Right lobe of liver (tissue), 4 donors: ENCODE results near the gene CYP21A2.

Experiments
- CTCF ChIP-seq, 4 donors: fragments of 200-600 bp in 3 of 4; fragments of 450-650 bp in 1 of 4; IDR thresholded peaks; one replicate each; pipeline versions ENCODE4 v1.5.1 to v1.8.0; 2016 to 2022; ENCODE audit warnings: antibody characterized with exemption in 4 of 4, mild to moderate bottlenecking in 2 of 4
- POLR2A ChIP-seq: fragments of 450-650 bp; IDR thresholded peaks from one replicate; pipeline ENCODE4 v1.6.1; 2017; ENCODE audit warnings: antibody characterized with exemption, mild to moderate bottlenecking
- donor health status: DM: no; HTN: no; CAD: no.
- donor health status: DM: no; HTN: no; CAD: no.
- donor health status: DM: no; HTN: yes; CAD: no.

- TF ChIP-seq CTCF (IDR thresholded peaks at IDR 0.05), result no peak
- TF ChIP-seq POLR2A, result no peak
Observed at GRCh38 chr6:32088487-32089049, 50.4 kb downstream of the CYP21A2 start.
